ENCODE measurements around the gene DENND4C.

The DENND4C gene

DNA sequence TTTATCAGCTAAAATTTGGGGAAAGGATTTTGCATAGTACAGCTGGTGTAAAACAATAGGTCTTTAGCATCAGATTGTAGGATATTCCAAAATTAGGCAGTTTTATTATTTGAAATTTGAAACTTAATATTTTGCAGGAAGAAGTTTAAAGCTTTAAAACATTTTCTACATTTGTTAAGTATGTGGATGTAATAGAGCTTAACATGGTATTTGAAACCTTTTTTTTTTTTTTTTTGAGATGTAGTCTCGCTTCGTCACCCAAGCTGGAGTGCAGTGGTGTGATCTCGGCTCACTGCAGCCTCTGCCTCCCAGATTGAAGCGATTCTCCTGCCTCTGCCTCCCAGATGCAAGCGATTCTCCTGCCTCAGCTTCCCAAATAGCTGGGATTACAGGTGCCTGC lies 2.9 kb downstream of the DENND4C start:
- Histone ChIP-seq H4K20me1 (ENCODE audit: insufficient read depth, low read length) (peaks cover 25% of the 10 kb centered on the region; the same call in 1 of the 2 replicates), H3K27me3 (ENCODE audit: insufficient read depth, low read length, poor library complexity) (no peaks in the 10 kb centered on the region), H3K9me3 (ENCODE audit: insufficient read depth, low read length, severe bottlenecking) (no peaks in the 10 kb centered on the region), H3K36me3 (ENCODE audit: insufficient read depth, low read length) (no peaks in the 10 kb centered on the region; the same call in 1 of the 2 replicates), H3K4me3 (ENCODE audit: low read depth in 1 of 2, low read length in 2 of 2) (peak overlapping the region in 1 of 2 experiments; percentile 85; a peak in 1 of 4 replicates), H3K4me1 (ENCODE audit: insufficient read depth, low read length) (peaks cover 36% of the 10 kb centered on the region), H2AFZ (ENCODE audit: low read depth, low read length) (no peak overlapping the region), H3K9ac (ENCODE audit: low read depth, low read length) (peak overlapping the region; percentile 92; the same call in 1 of the 2 replicates), H3K79me2 (ENCODE audit: insufficient read depth, low read length) (peaks cover 74% of the 10 kb centered on the region), H3K27ac (ENCODE audit: low read length) (peak overlapping the region; percentile 34; the same call in 1 of the 2 replicates), H3K4me2 (ENCODE audit: insufficient read depth, low read length) (peak overlapping the region; percentile 97)
- TF ChIP-seq EZH2 (IDR thresholded peaks at IDR 0.05; ENCODE audit: borderline replicate concordance, low read depth, low read length, severe bottlenecking), result no peak
- TF ChIP-seq, protein P1, sequence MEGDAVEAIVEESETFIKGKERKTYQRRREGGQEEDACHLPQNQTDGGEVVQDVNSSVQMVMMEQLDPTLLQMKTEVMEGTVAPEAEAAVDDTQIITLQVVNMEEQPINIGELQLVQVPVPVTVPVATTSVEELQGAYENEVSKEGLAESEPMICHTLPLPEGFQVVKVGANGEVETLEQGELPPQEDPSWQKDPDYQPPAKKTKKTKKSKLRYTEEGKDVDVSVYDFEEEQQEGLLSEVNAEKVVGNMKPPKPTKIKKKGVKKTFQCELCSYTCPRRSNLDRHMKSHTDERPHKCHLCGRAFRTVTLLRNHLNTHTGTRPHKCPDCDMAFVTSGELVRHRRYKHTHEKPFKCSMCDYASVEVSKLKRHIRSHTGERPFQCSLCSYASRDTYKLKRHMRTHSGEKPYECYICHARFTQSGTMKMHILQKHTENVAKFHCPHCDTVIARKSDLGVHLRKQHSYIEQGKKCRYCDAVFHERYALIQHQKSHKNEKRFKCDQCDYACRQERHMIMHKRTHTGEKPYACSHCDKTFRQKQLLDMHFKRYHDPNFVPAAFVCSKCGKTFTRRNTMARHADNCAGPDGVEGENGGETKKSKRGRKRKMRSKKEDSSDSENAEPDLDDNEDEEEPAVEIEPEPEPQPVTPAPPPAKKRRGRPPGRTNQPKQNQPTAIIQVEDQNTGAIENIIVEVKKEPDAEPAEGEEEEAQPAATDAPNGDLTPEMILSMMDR (IDR thresholded peaks at IDR 0.05; ENCODE audit: borderline replicate concordance, extremely low read depth, low read length, poor library complexity, severe bottlenecking), result no peak
- ATAC-seq (ENCODE audit: insufficient read depth, low read depth), result no peak
- DNase-seq, result no peak

DNA sequence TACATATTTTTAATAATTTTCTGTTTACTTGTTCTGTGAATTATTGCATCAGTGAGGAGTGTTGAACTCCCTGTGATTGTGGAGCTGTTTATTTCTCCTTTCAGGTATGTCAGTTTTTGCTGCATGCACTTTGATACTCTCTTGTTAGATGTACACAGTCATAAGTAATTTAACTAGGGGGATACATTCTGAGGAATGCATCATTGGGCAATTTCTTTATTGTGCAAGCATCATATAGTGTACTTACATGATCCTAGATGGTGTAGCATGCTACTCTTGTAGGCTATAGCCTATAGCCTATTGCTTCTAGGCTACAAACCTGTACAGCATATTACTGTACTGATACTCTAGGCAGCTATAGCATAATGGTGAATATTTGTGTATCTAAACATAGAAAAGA lies 9.5 kb downstream of the DENND4C start:
- Histone ChIP-seq H3K4me3 (ENCODE audit: low read depth in 1 of 2, low read length in 2 of 2) (no peak overlapping the region), H3K4me1 (ENCODE audit: insufficient read depth, low read length) (no peaks in the 10 kb centered on the region), H2AFZ (ENCODE audit: low read depth, low read length) (no peak overlapping the region), H3K27me3 (ENCODE audit: insufficient read depth, low read length, poor library complexity) (no peaks in the 10 kb centered on the region), H3K79me2 (ENCODE audit: insufficient read depth, low read length) (peaks cover 94% of the 10 kb centered on the region), H3K9me3 (ENCODE audit: insufficient read depth, low read length, severe bottlenecking) (no peaks in the 10 kb centered on the region), H3K9ac (ENCODE audit: low read depth, low read length) (no peak overlapping the region), H4K20me1 (ENCODE audit: insufficient read depth, low read length) (peaks cover 18% of the 10 kb centered on the region; the same call in 1 of the 2 replicates), H3K4me2 (ENCODE audit: insufficient read depth, low read length) (no peak overlapping the region), H3K36me3 (ENCODE audit: insufficient read depth, low read length) (0 out of 2 replicates have a peak, but pooled peaks cover 2% of the 10 kb centered on the region), H3K27ac (ENCODE audit: low read length) (no peak overlapping the region)
- no peak for DNase-seq
- TF ChIP-seq, protein P1 (IDR thresholded peaks at IDR 0.05; ENCODE audit: borderline replicate concordance, extremely low read depth, low read length, poor library complexity, severe bottlenecking), result no peak
- no peak for TF ChIP-seq EZH2 (IDR thresholded peaks at IDR 0.05; ENCODE audit: borderline replicate concordance, low read depth, low read length, severe bottlenecking)
- no peak for ATAC-seq (ENCODE audit: insufficient read depth, low read depth)

DNA sequence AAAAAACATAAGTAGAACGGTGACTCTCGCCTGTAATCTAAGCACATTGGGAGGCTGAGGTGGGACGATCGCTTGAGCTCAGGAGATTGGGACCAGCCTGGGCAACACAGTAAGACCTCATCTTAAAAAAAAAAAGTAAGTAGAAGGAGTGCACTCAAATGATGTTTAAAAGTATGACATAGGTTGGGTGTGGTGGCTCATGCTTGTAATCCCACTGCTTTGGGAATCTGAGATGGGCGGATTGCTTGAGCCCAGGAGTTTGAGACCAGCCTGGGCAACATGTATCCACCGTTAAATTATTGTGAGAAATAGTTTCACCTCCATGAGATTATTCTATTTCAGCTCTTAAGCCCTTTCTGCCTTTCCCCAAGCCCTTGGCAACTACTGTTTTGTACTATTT lies 11.2 kb downstream of the DENND4C start:
- no peak for ATAC-seq (ENCODE audit: insufficient read depth, low read depth)

More for the DNA sequence above, 11.2 kb downstream of the DENND4C start:
- Histone ChIP-seq H3K4me3 (ENCODE audit: low read depth in 1 of 2, low read length in 2 of 2) (no peak overlapping the region), H3K27me3 (ENCODE audit: insufficient read depth, low read length, poor library complexity) (no peaks in the 10 kb centered on the region), H2AFZ (ENCODE audit: low read depth, low read length) (no peak overlapping the region), H3K9me3 (ENCODE audit: insufficient read depth, low read length, severe bottlenecking) (no peaks in the 10 kb centered on the region), H3K36me3 (ENCODE audit: insufficient read depth, low read length) (0 out of 2 replicates have a peak, but pooled peaks cover 2% of the 10 kb centered on the region), H3K4me1 (ENCODE audit: insufficient read depth, low read length) (no peaks in the 10 kb centered on the region), H4K20me1 (ENCODE audit: insufficient read depth, low read length) (peaks cover 15% of the 10 kb centered on the region; the same call in 1 of the 2 replicates), H3K79me2 (ENCODE audit: insufficient read depth, low read length) (peaks cover 92% of the 10 kb centered on the region), H3K9ac (ENCODE audit: low read depth, low read length) (no peak overlapping the region), H3K27ac (ENCODE audit: low read length) (no peak overlapping the region), H3K4me2 (ENCODE audit: insufficient read depth, low read length) (no peak overlapping the region)
- TF ChIP-seq, protein P1 (IDR thresholded peaks at IDR 0.05; ENCODE audit: borderline replicate concordance, extremely low read depth, low read length, poor library complexity, severe bottlenecking), result no peak
- TF ChIP-seq EZH2 (IDR thresholded peaks at IDR 0.05; ENCODE audit: borderline replicate concordance, low read depth, low read length, severe bottlenecking), result no peak
- no peak for DNase-seq

All from DND-41 (cell line).